NB4 (cell line): ENCODE results near the gene ZWILCH.

ENCODE experiments used
- DNase-seq: peaks from one replicate; pipeline ENCODE4 v3.0.0; 2010; ENCODE audit warnings: low read depth
- H3K4me3 ChIP-seq: one replicate; pipeline ENCODE4 v1.5.1; 2011; ENCODE audit warnings: mild to moderate bottlenecking, low read depth, low read length, moderate library complexity
- CTCF ChIP-seq: IDR thresholded peaks from one replicate; pipeline ENCODE4 v1.5.1; 2012; ENCODE audit warnings: low read depth, low read length
- MAX ChIP-seq: IDR thresholded peaks from 2 replicates; pipeline ENCODE4 v1.6.1; 2011; ENCODE audit warnings: low read depth, low read length
- MYC ChIP-seq: IDR thresholded peaks from 2 replicates; pipeline ENCODE4 v1.6.1; 2011; ENCODE audit warnings: low read depth, low read length
- POLR2A ChIP-seq: IDR thresholded peaks from 2 replicates; pipeline ENCODE4 v1.6.1; 2011; ENCODE audit warnings: mild to moderate bottlenecking; ENCODE audit not compliant: insufficient read length; ENCODE audit errors: extremely low read depth

Gene ZWILCH

GRCh38 chr15:66595931-66596545 is 90.9 kb downstream of the ZWILCH start:
- DNase-seq = no peak
- TF ChIP-seq MAX = no peak
- H3K4me3 ChIP-seq = no peak overlapping the region

GRCh38 chr15:66598095-66598815 is 93.1 kb downstream of the ZWILCH start:
- DNase-seq = no peak
- TF ChIP-seq POLR2A (no peak), CTCF (no peak), MYC (no peak), MAX (no peak)
- no peak overlapping the region for H3K4me3 ChIP-seq
